Adrenal gland (tissue), 12 donors: ENCODE measurements around the gene PTX3. TPM values are rescaled to one million over a fixed set of nuclear protein-coding genes. Genes with fewer than 3 reads are reported as not detected.

Experiments used
- DNase-seq, 7 donors: peaks; one replicate each; pipeline ENCODE4 v3.0.0-alpha.2; 2019 to 2020
- H3K27ac ChIP-seq, 5 donors: fragments of 200-600 bp; sonication (generic) in 4 of 5; 1 replicate in 3 of 5; 2 replicates in 2 of 5; pipeline versions ENCODE4 v1.5.1 to v1.8.0; 2016 to 2020; ENCODE audit warnings: mild to moderate bottlenecking in 1 of 5
- H3K27me3 ChIP-seq: fragments of 200-600 bp; 2 replicates; pipeline ENCODE4 v1.8.0; 2021
- H3K36me3 ChIP-seq, 2 donors: fragments of 200-600 bp; replicated peaks in 1 of 2; 1 replicate in 1 of 2; 2 replicates in 1 of 2; pipeline versions ENCODE4 v1.5.1 to v1.8.0; 2018 to 2022
- H3K4me1 ChIP-seq, 2 donors: fragments of 200-600 bp; replicated peaks in 1 of 2; 1 replicate in 1 of 2; 2 replicates in 1 of 2; pipeline versions ENCODE4 v1.5.1 to v1.8.0; 2018 to 2021
- H3K4me3 ChIP-seq, 4 donors: fragments of 200-600 bp; sonication (generic) in 3 of 4; one replicate each; pipeline ENCODE4 v1.5.1; 2016 to 2018
- H3K9me3 ChIP-seq, 3 donors: fragments of 200-600 bp; sonication (generic) in 1 of 3; replicated peaks in 1 of 3; 1 replicate in 2 of 3; 2 replicates in 1 of 3; pipeline versions ENCODE4 v1.5.1 to v1.8.0; 2016 to 2021
- POLR2A ChIP-seq, 2 donors: fragments of 450-650 bp; IDR thresholded peaks; one replicate each; pipeline ENCODE4 v1.6.1; 2017; ENCODE audit warnings: antibody characterized with exemption in 2 of 2, mild to moderate bottlenecking in 2 of 2, moderate library complexity in 1 of 2
- WGBS, 4 donors: extraction: QIAGEN DNeasy Blood & Tissue Kit in 2 of 4; methylation state at CpG; one replicate each; pipeline versions ENCODE4 v1.1.5 to v1.1.7; 2013 to 2017; 5-methylcytosine and 5-hydroxymethylcytosine counted together
- intact Hi-C, 2 donors: fragments of 100-400 bp; cut with DNase I; formaldehyde crosslinking; loops; one replicate each; pipeline versions ENCODE4 v1.14.1 to v1.15.0; 2022 to 2023
- polyA plus RNA-seq, 3 donors: library from polyadenylated mRNA; stranded (reverse); fragments of 200-250 nt in 2 of 3; fragments of 350-450 nt in 1 of 3; fragmentation: Illumina TruSeq in 1 of 3; extraction: RNeasy Lipid Tissue Mini Kit (QIAGEN cat#74804) in 1 of 3; gene quantifications; one replicate each; pipeline ENCODE4 v1.2.3, GENCODE V29; 2013 to 2014
- total RNA-seq, 9 donors: library from RNA; depleted of rRNA in 4 of 9; stranded (reverse); fragments of >200 nt in 4 of 9; fragments of 120-200 nt in 1 of 9; fragmentation: NEBNext Ultra II Directional in 1 of 9; extraction: Animal tissue kit (Norgen Biotek cat#: 25700) in 1 of 9; gene quantifications; one replicate each; pipeline versions ENCODE4 v1.1.0 to v1.2.4, GENCODE V29; 2013 to 2023
- TF ChIP-seq, protein P1 (sequence below), 6 experiments: fragments of 450-650 bp in 4 of 6; fragments of 200-600 bp in 2 of 6; sonication (generic) in 1 of 6; IDR thresholded peaks; 1 replicate in 5 of 6; 2 replicates in 1 of 6; pipeline versions ENCODE4 v1.5.1 to v1.8.0; 2016 to 2021; ENCODE audit warnings: antibody characterized with exemption in 6 of 6, mild to moderate bottlenecking in 2 of 6, moderate library complexity in 1 of 6
- donor health status: healthy with polysubstance abuse.
- donor health status: Bipolar disorder and iron deficiency.
- donor health status: DM: yes; HTN: yes; CAD: no.
- donor health status: DM: no; HTN: no; CAD: no.
- donor health status: DM: no; HTN: no; CAD: no.
- donor health status: DM: yes; HTN: yes; CAD: no.

Gene PTX3
- total and polyA plus RNA-seq, 12 donors: 0.12 to 21.8 (median 3.8) TPM

GRCh38 chr3:157407769-157408168 lies 28.9 kb upstream of the PTX3 start:
- H3K4me3 ChIP-seq: no peak overlapping the region
- no peaks in the 10 kb centered on the region for H3K27me3 ChIP-seq
- TF ChIP-seq, protein P1, sequence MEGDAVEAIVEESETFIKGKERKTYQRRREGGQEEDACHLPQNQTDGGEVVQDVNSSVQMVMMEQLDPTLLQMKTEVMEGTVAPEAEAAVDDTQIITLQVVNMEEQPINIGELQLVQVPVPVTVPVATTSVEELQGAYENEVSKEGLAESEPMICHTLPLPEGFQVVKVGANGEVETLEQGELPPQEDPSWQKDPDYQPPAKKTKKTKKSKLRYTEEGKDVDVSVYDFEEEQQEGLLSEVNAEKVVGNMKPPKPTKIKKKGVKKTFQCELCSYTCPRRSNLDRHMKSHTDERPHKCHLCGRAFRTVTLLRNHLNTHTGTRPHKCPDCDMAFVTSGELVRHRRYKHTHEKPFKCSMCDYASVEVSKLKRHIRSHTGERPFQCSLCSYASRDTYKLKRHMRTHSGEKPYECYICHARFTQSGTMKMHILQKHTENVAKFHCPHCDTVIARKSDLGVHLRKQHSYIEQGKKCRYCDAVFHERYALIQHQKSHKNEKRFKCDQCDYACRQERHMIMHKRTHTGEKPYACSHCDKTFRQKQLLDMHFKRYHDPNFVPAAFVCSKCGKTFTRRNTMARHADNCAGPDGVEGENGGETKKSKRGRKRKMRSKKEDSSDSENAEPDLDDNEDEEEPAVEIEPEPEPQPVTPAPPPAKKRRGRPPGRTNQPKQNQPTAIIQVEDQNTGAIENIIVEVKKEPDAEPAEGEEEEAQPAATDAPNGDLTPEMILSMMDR (IDR thresholded peaks at IDR 0.05): no peak
- no peak for TF ChIP-seq POLR2A (IDR thresholded peaks at IDR 0.05)
- 86 to 92% (median 88%) methylated on average over 3 of the region's 3 CpGs for WGBS, 4 donors
- intact Hi-C loops: no loop called here
- no peak overlapping the region for H3K27ac ChIP-seq
- H3K36me3 ChIP-seq: no peaks in the 10 kb centered on the region
- DNase-seq: no peak
- H3K4me1 ChIP-seq: no peaks in the 10 kb centered on the region
- no peaks in the 10 kb centered on the region for H3K9me3 ChIP-seq

DNA sequence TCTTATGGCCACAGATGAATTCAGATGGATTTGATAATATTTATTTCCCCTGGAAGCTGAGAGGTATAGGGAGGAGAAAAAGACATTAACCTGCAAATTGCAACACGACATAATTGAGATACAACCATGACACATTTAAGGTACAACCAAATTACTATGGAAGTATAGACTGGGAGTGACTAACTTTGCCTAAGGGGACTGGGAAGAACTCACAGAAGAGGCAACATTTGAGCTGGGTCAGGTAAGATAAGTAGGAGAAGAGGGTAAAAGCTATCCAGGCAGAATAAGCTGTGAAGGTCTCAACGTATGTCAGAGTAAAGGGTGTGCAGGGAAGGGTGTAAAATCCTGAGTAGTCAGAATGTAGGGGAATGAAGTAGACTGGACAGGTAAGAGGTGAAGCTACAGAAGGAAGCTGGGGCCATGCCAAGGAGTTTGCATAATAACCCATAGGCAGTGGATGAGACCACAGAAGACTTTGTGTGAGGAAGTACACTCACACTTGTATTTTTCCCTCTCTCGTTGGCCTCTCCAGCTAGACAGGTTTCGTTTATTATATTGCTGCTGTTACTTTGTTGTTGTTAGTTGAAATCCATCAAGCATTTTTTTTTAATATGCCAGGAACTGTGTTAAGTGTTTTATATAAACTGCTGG lies 28.0 kb upstream of the PTX3 start:
- Histone ChIP-seq H3K27ac (no peak overlapping the region), H3K4me1 (no peaks in the 10 kb centered on the region), H3K27me3 (no peaks in the 10 kb centered on the region), H3K9me3 (no peaks in the 10 kb centered on the region), H3K36me3 (no peaks in the 10 kb centered on the region), H3K4me3 (no peak overlapping the region)
- no peak for DNase-seq
- no peak for TF ChIP-seq POLR2A (IDR thresholded peaks at IDR 0.05)
- TF ChIP-seq, protein P1 (IDR thresholded peaks at IDR 0.05): no peak
- intact Hi-C loops: no loop called here
- WGBS, 4 donors: 85 to 89% (median 86%) methylated on average over 4 of the region's 4 CpGs

- no peak for DNase-seq
- intact Hi-C loops: no loop called here
- Histone ChIP-seq H3K9me3 (no peaks in the 10 kb centered on the region), H3K27ac (no peak overlapping the region), H3K4me1 (no peaks in the 10 kb centered on the region), H3K27me3 (no peaks in the 10 kb centered on the region), H3K4me3 (no peak overlapping the region), H3K36me3 (no peaks in the 10 kb centered on the region)
- TF ChIP-seq, protein P1 (IDR thresholded peaks at IDR 0.05): no peak
- no peak for TF ChIP-seq POLR2A (IDR thresholded peaks at IDR 0.05)
- WGBS, 4 donors: 89 to 96% (median 93%) methylated on average over 2 of the region's 2 CpGs
These were observed 27.1 kb upstream of the PTX3 start for GRCh38 chr3:157409516-157409915.

DNA sequence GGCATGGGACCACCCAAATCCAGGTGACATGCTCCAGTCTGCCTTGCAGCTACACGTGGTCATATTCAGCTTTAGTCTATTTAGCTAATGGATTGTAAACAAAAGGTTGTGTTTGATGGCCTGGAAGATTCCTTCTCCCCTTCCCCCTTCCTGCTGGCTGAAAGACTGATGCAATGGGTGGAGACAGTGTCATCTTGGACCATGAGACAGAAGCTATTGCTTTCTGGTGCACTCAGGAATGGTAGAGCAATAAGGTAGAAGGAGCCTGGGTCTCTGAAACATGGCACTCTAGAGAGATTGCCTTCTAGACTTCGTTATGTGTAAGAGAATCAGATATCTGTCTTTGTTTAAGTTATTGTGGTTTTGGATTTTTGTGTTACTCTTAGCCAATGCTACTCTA lies 25.7 kb upstream of the PTX3 start:
- H3K27ac ChIP-seq: no peak overlapping the region
- no peak for DNase-seq
- H3K4me1 ChIP-seq: no peaks in the 10 kb centered on the region
- H3K4me3 ChIP-seq: no peak overlapping the region
- TF ChIP-seq, protein P1 (IDR thresholded peaks at IDR 0.05): no peak
- no peak for TF ChIP-seq POLR2A (IDR thresholded peaks at IDR 0.05)
- no peaks in the 10 kb centered on the region for H3K36me3 ChIP-seq
- intact Hi-C loops: no loop called here
- H3K9me3 ChIP-seq: no peaks in the 10 kb centered on the region
- 71 to 84% (median 72%) methylated on average over 2 of the region's 2 CpGs for WGBS, 4 donors
- H3K27me3 ChIP-seq: no peaks in the 10 kb centered on the region
